Fibroblast of skin of back (primary cell): ENCODE measurements around the gene PCDHGA10.
"Not testable (repeated sequence)": the region's sequence is repeated elsewhere in the genome, so short reads cannot be mapped to it uniquely, and the experiment has no call there.

Experiments used
- DNase-seq: peaks from one replicate; pipeline ENCODE4 v3.0.0-alpha.2; 2013

The PCDHGA10 gene

DNA sequence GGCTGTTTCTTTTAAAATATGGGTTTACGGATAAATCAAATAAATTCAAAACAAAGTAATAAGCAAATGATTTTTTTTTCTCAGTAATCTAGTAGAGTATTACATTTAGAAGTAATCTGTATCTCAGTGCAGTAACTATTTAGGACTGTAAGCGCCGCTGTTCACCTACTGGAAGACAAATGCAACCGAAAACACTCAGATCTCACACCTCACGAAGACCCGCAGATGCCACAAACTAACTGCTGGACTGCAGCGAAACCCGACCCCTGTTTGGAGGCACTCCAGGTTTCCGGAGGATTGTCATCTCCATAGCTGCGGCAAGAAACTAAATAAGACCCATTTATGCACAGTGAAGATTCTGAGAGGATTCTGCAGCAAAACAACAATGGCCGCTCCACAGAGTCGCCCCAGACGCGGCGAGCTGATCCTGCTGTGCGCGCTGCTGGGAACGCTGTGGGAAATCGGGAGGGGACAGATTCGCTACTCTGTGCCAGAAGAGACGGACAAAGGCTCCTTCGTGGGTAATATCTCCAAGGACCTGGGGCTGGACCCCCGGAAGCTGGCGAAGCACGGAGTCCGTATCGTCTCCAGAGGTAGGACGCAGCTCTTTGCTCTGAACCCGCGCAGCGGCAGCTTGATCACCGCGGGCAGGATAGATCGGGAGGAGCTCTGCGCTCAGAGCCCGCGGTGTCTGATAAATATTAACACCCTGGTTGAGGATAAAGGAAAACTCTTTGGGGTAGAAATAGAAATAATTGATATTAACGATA, 20.2 kb upstream of the PCDHGA10 start, which contains the start of gene PCDHGA8:
Gene PCDHGA8, plus strand, starts transcription at position 205 of the 770 bp plus-strand sequence. Its CDS starts 181 bp downstream, at position 386.
- DNase-seq = peak; percentile 35

DNA sequence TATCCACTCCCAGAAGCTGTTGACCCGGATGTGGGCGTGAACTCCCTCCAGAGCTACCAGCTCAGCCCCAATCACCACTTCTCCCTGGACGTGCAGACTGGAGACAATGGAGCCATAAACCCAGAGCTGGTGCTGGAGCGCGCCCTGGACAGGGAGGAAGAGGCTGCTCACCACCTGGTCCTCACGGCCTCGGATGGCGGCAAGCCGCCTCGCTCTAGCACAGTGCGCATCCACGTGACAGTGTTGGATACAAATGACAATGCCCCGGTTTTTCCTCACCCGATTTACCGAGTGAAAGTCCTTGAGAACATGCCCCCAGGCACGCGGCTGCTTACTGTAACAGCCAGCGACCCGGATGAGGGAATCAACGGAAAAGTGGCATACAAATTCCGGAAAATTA, 19.5 kb upstream of the PCDHGA10 start:
- no peak for DNase-seq

DNA sequence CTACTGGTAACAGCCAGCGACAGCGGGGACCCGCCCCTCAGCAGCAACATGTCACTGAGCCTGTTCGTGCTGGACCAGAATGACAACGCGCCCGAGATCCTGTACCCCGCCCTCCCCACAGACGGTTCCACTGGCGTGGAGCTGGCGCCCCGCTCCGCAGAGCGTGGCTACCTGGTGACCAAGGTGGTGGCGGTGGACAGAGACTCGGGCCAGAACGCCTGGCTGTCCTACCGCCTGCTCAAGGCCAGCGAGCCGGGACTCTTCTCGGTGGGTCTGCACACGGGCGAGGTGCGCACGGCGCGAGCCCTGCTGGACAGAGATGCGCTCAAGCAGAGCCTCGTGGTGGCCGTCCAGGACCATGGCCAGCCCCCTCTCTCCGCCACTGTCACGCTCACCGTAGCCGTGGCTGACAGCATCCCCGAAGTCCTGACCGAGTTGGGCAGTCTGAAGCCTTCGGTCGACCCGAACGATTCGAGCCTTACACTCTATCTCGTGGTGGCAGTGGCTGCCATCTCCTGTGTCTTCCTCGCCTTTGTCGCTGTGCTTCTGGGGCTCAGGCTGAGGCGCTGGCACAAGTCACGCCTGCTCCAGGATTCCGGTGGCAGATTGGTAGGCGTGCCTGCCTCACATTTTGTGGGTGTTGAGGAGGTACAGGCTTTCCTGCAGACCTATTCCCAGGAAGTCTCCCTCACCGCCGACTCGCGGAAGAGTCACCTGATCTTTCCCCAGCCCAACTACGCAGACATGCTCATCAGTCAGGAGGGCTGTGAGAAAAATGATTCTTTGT, 18.2 kb upstream of the PCDHGA10 start:
- not testable (repeated sequence) for DNase-seq

DNA sequence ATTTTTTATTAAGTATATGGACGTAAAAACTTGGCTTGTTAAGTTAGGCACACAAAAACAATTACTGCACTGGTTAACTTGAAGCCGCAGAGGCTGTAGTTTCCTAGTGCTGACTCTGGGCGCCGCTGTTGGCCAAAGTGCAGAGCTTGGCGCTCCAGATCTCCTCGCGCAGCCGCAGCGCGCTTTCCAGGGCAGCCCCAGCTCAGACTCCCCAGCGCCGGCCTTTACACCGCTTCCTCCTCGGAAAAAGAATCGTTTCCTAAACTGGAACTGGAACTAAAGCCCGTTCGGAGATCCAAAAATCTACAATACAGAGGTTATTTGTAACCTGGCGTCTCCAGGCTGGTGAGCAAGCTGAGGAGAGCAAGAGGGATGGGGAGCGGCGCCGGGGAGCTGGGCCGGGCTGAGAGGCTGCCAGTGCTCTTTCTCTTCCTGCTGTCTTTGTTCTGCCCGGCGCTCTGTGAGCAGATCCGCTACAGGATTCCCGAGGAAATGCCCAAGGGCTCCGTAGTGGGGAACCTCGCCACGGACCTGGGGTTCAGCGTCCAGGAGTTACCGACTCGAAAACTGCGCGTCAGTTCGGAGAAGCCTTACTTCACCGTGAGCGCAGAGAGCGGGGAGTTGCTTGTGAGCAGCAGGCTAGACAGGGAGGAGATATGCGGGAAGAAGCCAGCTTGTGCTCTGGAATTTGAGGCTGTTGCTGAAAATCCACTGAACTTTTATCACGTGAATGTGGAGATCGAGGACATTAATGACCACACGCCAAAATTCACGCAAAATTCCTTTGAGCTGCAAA, 14.8 kb upstream of the PCDHGA10 start, which contains the start of gene PCDHGB5:
Gene PCDHGB5, plus strand, starts transcription at position 192 of the 796 bp plus-strand sequence. Its CDS starts 181 bp downstream, at position 373.
- DNase-seq = peak; percentile 68

DNA sequence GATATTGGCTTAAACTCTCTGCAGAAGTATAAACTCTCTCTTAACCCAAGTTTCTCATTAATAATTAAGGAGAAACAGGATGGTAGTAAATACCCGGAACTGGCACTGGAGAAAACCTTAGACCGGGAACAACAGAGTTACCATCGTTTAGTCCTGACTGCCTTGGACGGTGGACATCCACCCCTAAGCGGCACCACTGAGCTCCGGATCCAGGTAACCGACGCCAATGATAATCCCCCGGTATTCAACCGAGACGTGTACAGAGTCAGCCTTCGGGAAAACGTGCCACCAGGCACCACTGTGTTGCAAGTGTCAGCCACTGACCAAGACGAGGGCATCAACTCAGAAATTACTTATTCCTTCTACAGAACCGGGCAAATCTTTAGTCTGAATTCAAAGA, 14.2 kb upstream of the PCDHGA10 start:
- DNase-seq = no peak

DNA sequence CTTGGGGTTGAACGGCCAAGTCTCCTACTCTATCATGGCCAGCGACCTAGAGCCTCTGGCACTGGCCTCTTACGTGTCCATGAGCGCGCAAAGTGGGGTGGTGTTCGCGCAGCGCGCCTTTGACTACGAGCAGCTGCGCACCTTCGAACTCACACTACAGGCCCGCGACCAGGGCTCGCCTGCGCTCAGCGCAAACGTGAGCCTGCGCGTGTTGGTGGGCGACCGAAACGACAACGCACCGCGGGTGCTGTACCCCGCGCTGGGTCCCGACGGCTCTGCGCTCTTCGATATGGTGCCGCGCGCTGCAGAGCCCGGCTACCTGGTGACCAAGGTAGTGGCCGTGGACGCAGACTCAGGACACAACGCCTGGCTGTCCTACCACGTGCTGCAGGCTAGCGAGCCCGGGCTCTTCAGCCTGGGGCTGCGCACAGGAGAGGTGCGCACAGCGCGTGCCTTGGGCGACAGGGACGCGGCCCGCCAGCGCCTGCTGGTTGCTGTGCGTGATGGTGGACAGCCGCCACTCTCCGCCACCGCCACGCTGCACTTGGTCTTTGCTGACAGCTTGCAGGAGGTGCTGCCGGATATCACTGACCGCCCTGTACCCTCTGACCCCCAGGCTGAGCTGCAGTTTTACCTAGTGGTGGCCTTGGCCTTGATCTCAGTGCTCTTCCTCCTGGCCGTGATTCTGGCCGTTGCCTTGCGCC, 13.1 kb upstream of the PCDHGA10 start:
- no peak for DNase-seq

DNA sequence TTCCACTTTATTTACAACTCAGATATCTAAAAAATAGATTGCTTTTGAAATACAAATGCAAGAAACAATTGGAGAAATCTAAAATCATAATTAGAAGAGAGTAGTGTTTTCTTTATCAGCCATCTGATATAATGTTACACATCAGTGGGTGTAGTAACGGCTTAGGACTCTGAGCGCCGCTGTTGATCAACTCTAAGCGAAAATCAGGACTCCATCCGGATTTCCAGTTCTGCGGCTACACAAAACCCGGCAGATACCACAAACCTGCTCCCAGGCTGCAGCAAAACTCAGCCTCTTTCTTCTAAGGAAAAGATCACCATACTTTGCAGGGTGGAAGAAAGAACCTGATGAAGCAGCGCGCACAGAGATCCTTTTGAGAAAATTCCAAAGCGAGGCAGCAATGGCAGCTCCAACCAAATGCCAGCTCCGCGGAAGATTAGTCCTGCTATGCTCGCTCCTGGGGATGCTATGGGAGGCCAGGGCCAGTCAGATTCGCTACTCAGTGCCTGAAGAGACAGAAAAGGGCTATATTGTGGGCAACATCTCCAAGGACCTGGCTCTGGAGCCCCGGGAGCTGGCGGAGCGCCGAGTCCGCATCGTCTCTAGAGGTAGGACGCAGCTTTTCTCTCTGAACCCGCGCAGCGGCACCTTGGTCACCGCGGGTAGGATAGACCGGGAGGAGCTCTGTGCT, 10.1 kb upstream of the PCDHGA10 start, which contains the start of gene PCDHGA9:
Gene PCDHGA9, plus strand, starts transcription at position 226 of the 691 bp plus-strand sequence. Its CDS starts 175 bp downstream, at position 401.
- DNase-seq = peak; percentile 48

DNA sequence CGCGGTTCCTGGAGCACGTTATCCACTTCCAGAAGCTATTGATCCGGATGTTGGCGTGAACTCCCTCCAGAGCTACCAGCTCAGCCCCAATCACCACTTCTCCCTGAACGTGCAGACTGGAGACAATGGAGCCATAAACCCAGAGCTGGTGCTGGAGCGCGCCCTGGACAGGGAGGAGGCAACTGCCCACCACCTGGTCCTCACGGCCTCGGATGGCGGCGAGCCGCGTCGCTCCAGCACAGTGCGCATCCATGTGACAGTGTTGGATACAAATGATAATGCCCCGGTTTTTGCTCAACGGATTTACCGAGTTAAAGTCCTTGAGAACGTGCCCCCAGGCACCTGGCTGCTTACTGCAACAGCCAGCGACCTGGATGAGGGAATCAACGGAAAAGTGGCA, 9.4 kb upstream of the PCDHGA10 start:
- no peak for DNase-seq

DNA sequence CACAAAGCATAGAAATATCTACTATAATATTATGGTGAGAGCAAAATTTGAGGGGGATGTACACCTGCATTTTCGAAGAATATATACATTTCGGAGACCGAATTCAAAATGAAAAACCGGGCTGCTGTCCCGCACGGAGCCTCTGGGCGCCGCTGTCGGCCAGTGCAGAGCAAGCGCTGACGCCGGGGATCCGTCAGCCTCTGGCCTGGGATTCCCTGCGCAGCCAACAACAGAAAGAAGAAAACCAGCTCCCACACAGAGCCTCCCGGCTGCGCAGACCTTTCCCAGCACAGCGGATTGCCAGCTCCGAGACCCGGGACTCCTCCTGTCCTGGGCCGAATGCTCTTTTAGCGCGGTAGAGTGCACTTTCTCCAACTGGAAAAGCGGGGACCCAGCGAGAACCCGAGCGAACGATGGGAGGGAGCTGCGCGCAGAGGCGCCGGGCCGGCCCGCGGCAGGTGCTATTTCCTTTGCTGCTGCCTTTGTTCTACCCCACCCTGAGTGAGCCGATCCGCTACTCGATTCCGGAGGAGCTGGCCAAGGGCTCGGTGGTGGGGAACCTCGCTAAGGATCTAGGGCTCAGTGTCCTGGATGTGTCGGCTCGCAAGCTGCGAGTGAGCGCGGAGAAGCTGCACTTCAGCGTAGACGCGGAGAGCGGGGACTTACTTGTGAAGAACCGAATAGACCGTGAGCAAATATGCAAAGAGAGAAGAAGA, 4.8 kb upstream of the PCDHGA10 start, which contains the start of gene PCDHGB6:
Gene PCDHGB6, plus strand, starts transcription at position 232 of the 716 bp plus-strand sequence. Its CDS starts 182 bp downstream, at position 414.
- DNase-seq = peak; percentile 42

DNA sequence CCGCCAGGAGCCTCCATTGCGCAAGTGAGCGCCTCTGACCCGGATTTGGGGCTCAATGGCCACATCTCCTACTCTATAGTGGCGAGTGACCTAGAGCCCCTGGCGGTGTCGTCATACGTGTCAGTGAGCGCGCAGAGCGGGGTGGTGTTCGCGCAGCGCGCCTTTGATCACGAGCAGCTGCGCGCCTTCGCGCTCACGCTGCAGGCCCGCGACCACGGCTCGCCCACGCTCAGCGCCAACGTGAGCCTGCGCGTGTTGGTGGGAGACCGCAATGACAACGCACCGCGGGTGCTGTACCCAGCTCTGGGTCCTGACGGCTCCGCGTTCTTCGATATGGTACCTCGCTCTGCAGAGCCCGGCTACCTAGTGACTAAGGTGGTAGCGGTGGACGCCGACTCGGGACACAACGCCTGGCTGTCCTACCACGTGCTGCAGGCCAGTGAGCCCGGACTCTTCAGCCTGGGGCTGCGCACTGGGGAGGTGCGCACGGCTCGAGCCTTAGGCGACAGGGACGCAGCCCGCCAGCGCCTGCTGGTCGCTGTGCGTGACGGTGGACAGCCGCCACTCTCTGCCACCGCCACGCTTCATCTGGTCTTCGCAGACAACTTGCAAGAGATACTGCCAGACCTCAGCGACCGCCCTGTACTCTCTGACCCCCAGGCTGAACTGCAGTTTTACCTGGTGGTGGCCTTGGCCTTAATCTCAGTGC, 3.0 kb upstream of the PCDHGA10 start:
- DNase-seq = no peak

DNA sequence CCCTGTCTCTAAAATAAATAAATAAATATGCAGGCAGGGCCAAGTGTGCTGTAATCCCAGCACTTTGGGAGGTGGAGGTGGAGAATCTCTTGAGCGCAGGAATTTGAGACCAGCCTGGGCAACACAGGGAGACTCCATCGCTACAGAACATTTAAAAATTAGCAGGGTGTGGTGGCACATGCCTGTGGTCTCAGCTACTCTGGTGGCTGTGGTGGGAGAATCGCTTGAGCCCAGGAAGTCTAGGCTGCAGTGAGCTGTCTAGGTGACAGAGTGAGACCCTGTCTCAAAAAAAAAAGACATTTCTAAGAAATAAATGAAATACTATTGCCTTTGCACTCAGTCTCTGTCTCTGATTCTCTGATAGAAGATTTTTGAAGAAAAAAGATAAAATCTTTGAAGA, 1.2 kb upstream of the PCDHGA10 start:
- no peak for DNase-seq

DNA sequence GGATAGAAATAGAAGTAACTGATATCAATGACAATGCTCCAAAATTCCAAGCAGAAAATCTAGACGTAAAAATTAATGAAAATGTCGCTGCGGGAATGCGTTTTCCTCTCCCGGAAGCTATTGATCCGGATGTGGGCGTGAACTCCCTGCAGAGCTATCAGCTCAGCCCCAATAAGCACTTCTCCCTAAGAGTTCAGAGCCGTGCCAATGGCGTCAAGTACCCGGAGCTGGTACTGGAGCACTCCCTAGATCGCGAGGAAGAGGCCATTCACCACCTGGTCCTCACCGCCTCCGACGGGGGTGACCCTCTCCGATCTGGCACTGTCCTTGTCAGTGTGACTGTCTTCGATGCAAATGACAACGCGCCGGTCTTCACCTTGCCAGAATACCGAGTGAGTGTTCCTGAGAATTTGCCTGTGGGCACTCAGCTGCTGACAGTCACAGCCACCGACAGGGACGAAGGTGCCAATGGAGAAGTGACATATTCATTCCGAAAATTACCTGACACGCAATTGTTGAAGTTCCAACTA, 818 bp downstream of the PCDHGA10 start:
- DNase-seq = no peak

DNA sequence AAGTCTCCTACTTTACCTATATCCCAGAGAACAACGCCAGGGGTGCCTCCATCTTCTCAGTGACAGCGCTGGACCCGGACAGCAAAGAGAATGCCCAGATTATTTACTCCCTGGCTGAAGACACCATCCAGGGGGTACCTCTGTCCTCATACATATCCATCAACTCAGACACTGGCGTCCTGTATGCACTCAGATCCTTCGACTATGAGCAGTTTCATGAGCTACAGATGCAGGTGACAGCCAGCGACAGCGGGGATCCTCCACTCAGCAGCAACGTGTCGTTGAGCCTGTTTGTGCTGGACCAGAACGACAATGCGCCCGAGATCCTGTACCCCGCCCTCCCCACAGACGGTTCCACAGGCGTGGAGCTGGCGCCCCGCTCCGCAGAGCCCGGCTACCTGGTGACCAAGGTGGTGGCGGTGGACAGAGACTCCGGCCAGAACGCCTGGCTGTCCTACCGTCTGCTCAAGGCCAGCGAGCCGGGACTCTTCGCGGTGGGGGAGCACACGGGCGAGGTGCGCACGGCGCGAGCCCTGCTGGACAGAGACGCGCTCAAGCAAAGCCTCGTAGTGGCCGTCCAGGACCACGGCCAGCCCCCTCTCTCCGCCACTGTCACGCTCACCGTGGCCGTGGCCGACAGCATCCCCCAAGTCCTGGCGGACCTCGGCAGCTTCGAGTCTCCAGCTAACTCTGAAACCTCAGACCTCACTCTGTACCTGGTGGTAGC, 1.9 kb downstream of the PCDHGA10 start:
- not testable (repeated sequence) for DNase-seq

DNA sequence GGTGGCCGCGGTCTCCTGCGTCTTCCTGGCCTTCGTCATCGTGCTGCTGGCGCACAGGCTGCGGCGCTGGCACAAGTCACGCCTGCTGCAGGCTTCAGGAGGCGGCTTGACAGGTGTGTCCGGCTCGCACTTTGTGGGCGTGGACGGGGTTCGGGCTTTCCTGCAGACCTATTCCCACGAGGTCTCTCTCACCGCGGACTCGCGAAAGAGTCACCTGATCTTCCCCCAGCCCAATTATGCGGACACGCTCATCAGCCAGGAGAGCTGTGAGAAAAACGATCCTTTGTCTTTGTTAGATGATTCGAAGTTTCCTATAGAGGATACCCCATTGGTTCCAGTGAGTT, 2.5 kb downstream of the PCDHGA10 start:
- DNase-seq = not testable (repeated sequence)

DNA sequence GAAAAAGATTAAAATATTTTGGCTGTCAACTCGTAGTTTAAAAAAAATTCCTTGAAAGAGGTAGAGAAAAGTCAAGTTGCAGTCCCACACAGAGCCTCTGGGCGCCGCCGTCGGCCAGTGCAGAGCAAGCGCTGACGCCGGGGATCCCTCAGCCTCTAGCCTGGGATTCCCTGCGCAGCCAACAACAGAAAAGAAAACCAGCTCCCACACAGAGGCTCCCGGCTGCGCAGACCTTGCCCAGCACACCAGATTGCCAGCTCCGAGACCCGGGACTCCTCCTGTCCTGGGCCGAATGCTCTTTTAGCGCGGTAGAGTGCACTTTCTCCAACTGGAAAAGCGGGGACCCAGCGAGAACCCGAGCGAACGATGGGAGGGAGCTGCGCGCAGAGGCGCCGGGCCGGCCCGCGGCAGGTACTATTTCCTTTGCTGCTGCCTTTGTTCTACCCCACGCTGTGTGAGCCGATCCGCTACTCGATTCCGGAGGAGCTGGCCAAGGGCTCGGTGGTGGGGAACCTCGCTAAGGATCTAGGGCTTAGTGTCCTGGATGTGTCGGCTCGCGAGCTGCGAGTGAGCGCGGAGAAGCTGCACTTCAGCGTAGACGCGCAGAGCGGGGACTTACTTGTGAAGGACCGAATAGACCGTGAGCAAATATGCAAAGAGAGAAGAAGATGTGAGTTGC, 4.8 kb downstream of the PCDHGA10 start, which contains the start of gene PCDHGB7:
Gene PCDHGB7, plus strand, starts transcription at position 184 of the 679 bp plus-strand sequence. Its CDS starts 183 bp downstream, at position 367.
- DNase-seq = peak; percentile 82

DNA sequence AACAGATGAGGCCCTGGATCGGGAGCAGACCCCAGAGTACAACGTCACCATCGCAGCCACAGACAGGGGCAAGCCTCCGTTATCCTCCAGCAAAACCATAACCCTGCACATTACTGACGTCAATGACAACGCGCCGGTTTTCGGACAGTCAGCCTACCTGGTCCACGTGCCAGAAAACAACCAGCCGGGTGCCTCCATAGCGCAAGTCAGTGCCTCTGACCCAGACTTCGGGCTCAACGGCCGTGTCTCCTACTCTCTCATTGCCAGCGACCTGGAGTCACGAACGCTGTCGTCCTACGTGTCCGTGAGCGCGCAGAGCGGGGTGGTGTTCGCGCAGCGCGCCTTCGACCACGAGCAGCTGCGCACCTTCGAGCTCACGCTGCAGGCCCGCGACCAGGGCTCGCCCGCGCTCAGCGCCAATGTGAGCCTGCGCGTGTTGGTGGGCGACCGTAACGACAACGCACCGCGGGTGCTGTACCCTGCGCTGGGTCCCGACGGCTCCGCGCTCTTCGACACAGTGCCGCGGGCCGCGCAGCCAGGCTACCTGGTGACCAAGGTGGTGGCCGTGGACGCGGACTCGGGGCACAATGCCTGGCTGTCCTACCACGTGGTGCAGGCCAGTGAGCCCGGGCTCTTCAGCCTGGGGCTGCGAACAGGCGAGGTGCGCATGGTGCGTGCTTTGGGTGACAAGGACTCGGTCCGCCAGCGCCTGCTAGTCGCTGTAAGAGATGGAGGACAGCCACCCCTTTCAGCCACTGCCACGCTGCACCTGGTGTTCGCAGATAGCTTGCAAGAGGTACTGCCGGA, 6.5 kb downstream of the PCDHGA10 start:
- DNase-seq = no peak

DNA sequence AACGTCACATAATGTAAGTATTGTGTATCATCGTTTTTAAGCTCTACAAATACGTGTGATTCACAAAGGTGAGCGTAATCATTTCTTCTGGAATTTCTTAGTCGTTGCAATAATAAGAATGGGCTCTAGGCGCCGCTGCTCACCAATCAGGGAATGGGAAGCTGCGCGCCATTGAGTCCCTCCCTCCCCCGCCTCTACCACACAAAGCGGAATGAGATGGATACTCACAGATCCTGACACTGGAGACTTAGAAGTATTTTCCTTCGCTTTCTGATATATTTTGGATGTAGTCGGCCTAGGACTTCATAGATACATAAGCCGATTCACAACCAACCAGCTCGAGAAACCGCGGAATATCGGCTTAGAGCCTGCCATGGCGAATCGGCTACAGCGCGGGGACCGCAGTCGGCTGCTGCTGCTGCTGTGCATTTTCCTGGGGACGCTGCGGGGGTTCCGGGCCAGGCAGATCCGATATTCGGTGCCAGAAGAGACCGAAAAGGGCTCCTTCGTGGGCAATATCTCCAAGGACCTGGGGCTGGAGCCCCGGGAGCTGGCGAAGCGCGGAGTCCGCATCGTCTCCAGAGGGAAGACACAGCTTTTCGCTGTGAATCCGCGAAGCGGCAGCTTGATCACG, 8.2 kb downstream of the PCDHGA10 start, which contains the start of gene PCDHGA11:
Gene PCDHGA11, plus strand, starts transcription at position 197 of the 634 bp plus-strand sequence. Its CDS starts 177 bp downstream, at position 374.
- DNase-seq = peak; percentile 72
